HFFc6 (cell line): Measurements from ENCODE around the gene SVBP. TPM values are rescaled to one million over a fixed set of nuclear protein-coding genes. Genes with fewer than 3 reads are reported as not detected.

ENCODE experiments used
- DNase-seq: peaks from one replicate; pipeline ENCODE4 v3.0.0-alpha.2; 2018
- H3K27ac Mint-ChIP-seq: 2 replicates; pipeline ENCODE4 v1.8.0; 2020; ENCODE audit warnings: mild to moderate bottlenecking, mixed read lengths
- H3K27me3 Mint-ChIP-seq: 2 replicates; pipeline ENCODE4 v1.8.0; 2021; ENCODE audit warnings: mild to moderate bottlenecking, moderate library complexity, mixed read lengths; ENCODE audit not compliant: insufficient read depth
- H3K36me3 Mint-ChIP-seq: 2 replicates; pipeline ENCODE4 v1.8.0; 2021; ENCODE audit warnings: low read depth, mixed read lengths
- H3K4me1 Mint-ChIP-seq: 2 replicates; pipeline ENCODE4 v1.8.0; 2020; ENCODE audit warnings: low read depth, mixed read lengths
- H3K4me3 Mint-ChIP-seq: 2 replicates; pipeline ENCODE4 v1.8.0; 2020; ENCODE audit warnings: mild to moderate bottlenecking, moderate library complexity, mixed read lengths
- H3K9me3 Mint-ChIP-seq: 2 replicates; pipeline ENCODE4 v1.8.0; 2020; ENCODE audit warnings: mild to moderate bottlenecking, mixed read lengths
- total RNA-seq, 6 experiments: library from RNA; stranded (reverse); fragmentation: NEBNext Ultra II Directional; extraction: Animal tissue kit (Norgen Biotek cat#: 25700); gene quantifications; 2 replicates in 1 of 6; 3 replicates in 5 of 6; pipeline ENCODE4 v1.2.3, GENCODE V29; 2021
- TF ChIP-seq, protein P1 (sequence below): fragments of 200-600 bp; sonication (generic); IDR thresholded peaks from 2 replicates; pipeline ENCODE4 v1.5.0; 2021; ENCODE audit warnings: antibody characterized with exemption, mild to moderate bottlenecking

Gene SVBP
- total RNA-seq, 6 experiments from 2014 or later, result 9.6 to 17.8 (median 14.7) TPM

DNA sequence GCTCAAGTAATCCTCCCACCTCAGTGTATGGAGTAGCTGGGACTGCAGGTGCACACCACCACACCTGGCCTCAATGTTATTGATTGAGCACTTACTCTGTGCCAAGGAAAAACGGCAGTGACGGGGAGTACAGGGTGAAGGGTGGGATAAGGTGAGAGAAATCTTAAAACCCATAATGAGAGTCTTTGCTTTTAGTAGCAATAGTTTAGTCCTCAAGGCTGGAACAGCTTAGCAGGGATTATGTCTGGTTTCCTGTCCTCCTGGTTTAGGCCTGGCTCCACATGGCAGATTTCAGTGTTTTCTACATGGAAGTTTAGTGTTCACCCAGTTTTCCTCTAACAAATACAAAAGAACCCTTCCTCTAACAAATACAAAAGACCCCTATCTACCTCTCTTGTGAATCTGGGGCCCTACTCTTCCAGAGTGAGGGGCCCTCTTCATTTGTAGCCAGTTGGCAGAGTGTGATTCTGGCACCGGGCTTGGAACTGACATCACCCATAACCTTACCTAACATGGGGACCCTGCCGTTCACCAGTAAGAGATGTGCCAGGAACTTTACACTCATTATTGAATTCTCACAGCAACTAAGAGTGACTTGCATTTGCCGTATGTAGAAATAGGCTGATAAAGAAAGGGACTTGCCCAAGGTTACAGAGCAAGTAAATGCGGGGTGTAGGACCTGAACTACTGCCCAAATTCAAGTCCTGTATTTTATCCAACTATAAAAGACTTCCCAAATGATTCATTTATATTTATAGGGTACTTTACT, 36.1 kb upstream of the SVBP start:
- DNase-seq, result no peak
- TF ChIP-seq, protein P1, sequence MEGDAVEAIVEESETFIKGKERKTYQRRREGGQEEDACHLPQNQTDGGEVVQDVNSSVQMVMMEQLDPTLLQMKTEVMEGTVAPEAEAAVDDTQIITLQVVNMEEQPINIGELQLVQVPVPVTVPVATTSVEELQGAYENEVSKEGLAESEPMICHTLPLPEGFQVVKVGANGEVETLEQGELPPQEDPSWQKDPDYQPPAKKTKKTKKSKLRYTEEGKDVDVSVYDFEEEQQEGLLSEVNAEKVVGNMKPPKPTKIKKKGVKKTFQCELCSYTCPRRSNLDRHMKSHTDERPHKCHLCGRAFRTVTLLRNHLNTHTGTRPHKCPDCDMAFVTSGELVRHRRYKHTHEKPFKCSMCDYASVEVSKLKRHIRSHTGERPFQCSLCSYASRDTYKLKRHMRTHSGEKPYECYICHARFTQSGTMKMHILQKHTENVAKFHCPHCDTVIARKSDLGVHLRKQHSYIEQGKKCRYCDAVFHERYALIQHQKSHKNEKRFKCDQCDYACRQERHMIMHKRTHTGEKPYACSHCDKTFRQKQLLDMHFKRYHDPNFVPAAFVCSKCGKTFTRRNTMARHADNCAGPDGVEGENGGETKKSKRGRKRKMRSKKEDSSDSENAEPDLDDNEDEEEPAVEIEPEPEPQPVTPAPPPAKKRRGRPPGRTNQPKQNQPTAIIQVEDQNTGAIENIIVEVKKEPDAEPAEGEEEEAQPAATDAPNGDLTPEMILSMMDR, result no peak
- Mint-ChIP-seq H3K27ac (no peak overlapping the region), H3K9me3 (peaks cover 21% of the 10 kb centered on the region), H3K4me3 (no peak overlapping the region), H3K4me1 (peaks cover 23% of the 10 kb centered on the region), H3K27me3 (peaks cover 2% of the 10 kb centered on the region), H3K36me3 (peaks cover 60% of the 10 kb centered on the region)

DNA sequence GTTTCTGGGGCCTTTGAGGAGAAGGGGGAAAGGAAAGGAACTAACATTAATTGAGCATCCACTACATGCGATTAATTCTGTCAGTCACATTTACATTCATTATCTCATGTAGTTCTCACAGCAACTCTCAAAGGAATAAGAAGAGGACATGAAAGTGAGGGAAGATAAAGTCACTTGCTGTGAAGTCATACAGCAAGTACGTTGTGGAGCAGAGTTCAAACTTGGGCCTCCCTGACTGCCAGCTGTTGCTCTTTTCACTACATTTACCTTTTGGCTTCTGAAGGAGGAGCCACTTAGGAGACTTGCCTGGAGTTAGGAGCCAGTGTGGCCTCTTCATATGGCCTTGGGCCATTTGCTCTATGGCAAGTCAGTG, 35.4 kb upstream of the SVBP start:
- peaks cover 53% of the 10 kb centered on the region for H3K36me3 Mint-ChIP-seq
- DNase-seq, result no peak

GRCh38 chr1:42851960-42852607, 34.9 kb upstream of the SVBP start:
- Mint-ChIP-seq H3K27me3 (no peaks in the 10 kb centered on the region), H3K4me3 (no peak overlapping the region), H3K27ac (peak overlapping the region; percentile 19; the same call in 1 of the 2 replicates), H3K36me3 (peaks cover 48% of the 10 kb centered on the region), H3K9me3 (peaks cover 9% of the 10 kb centered on the region), H3K4me1 (peaks cover 35% of the 10 kb centered on the region)
- no peak for DNase-seq
- TF ChIP-seq, protein P1, result no peak

More for the DNA sequence above, 35.4 kb upstream of the SVBP start:
- Mint-ChIP-seq H3K4me3 (no peak overlapping the region), H3K9me3 (peaks cover 14% of the 10 kb centered on the region), H3K27me3 (no peaks in the 10 kb centered on the region), H3K27ac (peak overlapping the region; percentile 19; the same call in 1 of the 2 replicates), H3K4me1 (peaks cover 30% of the 10 kb centered on the region)
- TF ChIP-seq, protein P1, result no peak

DNA sequence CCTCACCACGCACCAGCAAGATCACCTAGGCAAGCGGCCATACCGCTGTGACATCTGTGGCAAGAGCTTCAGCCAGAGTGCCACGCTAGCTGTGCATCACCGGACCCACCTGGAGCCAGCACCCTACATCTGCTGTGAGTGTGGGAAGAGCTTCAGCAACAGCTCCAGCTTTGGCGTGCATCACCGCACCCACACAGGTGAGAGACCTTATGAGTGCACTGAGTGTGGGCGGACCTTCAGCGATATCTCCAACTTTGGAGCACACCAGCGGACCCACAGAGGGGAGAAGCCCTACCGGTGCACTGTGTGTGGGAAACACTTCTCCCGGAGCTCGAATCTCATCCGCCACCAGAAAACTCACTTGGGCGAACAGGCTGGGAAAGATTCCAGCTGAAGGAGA, 34.2 kb upstream of the SVBP start:
- H3K4me1 Mint-ChIP-seq, result peaks cover 38% of the 10 kb centered on the region
- no peak overlapping the region for H3K27ac Mint-ChIP-seq
- H3K27me3 Mint-ChIP-seq, result no peaks in the 10 kb centered on the region
- peaks cover 42% of the 10 kb centered on the region for H3K36me3 Mint-ChIP-seq
- H3K4me3 Mint-ChIP-seq, result no peak overlapping the region
- TF ChIP-seq, protein P1, result no peak
- H3K9me3 Mint-ChIP-seq, result peaks cover 2% of the 10 kb centered on the region
- DNase-seq, result no peak

- peaks cover 34% of the 10 kb centered on the region for H3K36me3 Mint-ChIP-seq
- TF ChIP-seq, protein P1, result no peak
Observed at GRCh38 chr1:42849944-42850343, 32.7 kb upstream of the SVBP start.

More at GRCh38 chr1:42849944-42850343, 32.7 kb upstream of the SVBP start:
- Mint-ChIP-seq H3K4me3 (no peak overlapping the region), H3K9me3 (no peaks in the 10 kb centered on the region), H3K27ac (no peak overlapping the region), H3K27me3 (no peaks in the 10 kb centered on the region), H3K4me1 (peaks cover 45% of the 10 kb centered on the region)
- no peak for DNase-seq
